ENCODE measurements around the gene WDR11. TPM values are rescaled to one million over a fixed set of nuclear protein-coding genes. Genes with fewer than 3 reads are reported as not detected.

The WDR11 gene
- total RNA-seq, 4 donors from 2014 or later, result 35.0 to 44.9 (median 35.7) TPM

GRCh38 chr10:120806081-120806480 lies 45.1 kb upstream of the WDR11 start:
- intact Hi-C loops (cut with DNase I), result no loop called here
- Histone ChIP-seq H3K36me3 (no peaks in the 10 kb centered on the region), H3K27me3 (no peaks in the 10 kb centered on the region), H3K9me3 (no peaks in the 10 kb centered on the region), H3K4me1 (no peaks in the 10 kb centered on the region), H3K27ac (replicated peaks in 1 of 4) (no peak overlapping the region), H3K4me3 (no peak overlapping the region)
- TF ChIP-seq CTCF (IDR thresholded peaks at IDR 0.05) (no peak), POLR2AphosphoS5 (IDR thresholded peaks at IDR 0.05) (no peak), EP300 (IDR thresholded peaks at IDR 0.05) (no peak), POLR2A (IDR thresholded peaks at IDR 0.05; ENCODE audit: low read depth) (no peak)
- DNase-seq (ENCODE audit: extremely low spot score), result no peak
- 89% methylated on average over 2 of the region's 2 CpGs for WGBS

DNA sequence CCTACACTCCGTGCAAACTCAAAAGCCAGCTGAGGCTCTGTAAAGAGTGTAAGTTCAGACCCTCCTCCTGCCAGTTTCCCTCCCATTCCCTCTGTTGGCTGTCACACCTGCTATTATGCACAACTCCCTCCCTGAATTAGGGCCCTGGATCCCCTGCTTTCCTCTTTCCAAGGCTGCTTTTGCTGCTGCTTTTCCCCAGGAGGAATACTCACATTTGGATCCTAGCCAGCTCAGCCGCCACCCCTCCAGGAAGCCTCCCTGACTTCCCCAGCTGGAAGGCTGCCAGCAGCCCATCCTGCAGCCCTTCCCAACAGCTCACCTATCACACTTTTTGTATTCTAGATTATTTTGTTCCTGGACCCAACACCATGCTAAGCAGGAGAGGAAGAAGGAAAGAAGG lies 40.9 kb upstream of the WDR11 start:
- H3K9me3 ChIP-seq, result no peaks in the 10 kb centered on the region
- intact Hi-C loops (cut with DNase I), result no loop called here
- WGBS, result 18% methylated on average over 2 of the region's 2 CpGs
- TF ChIP-seq CTCF (IDR thresholded peaks at IDR 0.05) (no peak), POLR2AphosphoS5 (IDR thresholded peaks at IDR 0.05) (no peak), POLR2A (IDR thresholded peaks at IDR 0.05; ENCODE audit: low read depth) (no peak), EP300 (IDR thresholded peaks at IDR 0.05) (no peak)
- H3K4me3 ChIP-seq, result no peak overlapping the region
- H3K4me1 ChIP-seq, result no peaks in the 10 kb centered on the region
- no peak overlapping the region for H3K27ac ChIP-seq (replicated peaks in 1 of 4)
- H3K36me3 ChIP-seq, result no peaks in the 10 kb centered on the region
- no peak for DNase-seq (ENCODE audit: extremely low spot score)
- H3K27me3 ChIP-seq, result no peaks in the 10 kb centered on the region

DNA sequence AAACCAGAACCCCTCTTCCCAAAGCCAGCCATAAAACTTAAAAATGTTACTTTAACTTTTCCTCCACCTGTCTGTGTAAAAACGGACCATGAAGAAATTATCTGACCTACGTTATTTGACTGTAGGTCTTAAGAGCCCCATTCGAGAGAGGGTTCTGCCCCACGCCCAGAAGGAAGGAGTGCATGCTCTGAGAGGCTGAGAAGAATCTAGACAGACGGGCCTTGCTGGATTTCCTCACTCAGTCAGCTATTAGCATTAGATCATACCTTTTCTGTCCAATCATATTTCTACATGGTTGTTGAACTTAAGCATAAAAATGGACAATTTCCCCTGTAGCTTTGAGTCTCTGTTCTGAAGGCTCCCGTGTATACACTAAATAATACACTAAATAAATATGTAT lies 38.1 kb upstream of the WDR11 start:
- Histone ChIP-seq H3K27me3 (no peaks in the 10 kb centered on the region), H3K4me3 (no peak overlapping the region), H3K4me1 (no peaks in the 10 kb centered on the region), H3K27ac (replicated peaks in 1 of 4) (no peak overlapping the region), H3K9me3 (no peaks in the 10 kb centered on the region), H3K36me3 (no peaks in the 10 kb centered on the region)
- intact Hi-C loops (cut with DNase I), result no loop called here
- DNase-seq (ENCODE audit: extremely low spot score), result no peak
- TF ChIP-seq POLR2A (IDR thresholded peaks at IDR 0.05; ENCODE audit: low read depth) (no peak), CTCF (IDR thresholded peaks at IDR 0.05) (no peak), EP300 (IDR thresholded peaks at IDR 0.05) (no peak), POLR2AphosphoS5 (IDR thresholded peaks at IDR 0.05) (no peak)
- 76% methylated on average over 6 of the region's 6 CpGs for WGBS

GRCh38 chr10:120818301-120818700 lies 32.9 kb upstream of the WDR11 start:
- 96% methylated on average over 4 of the region's 4 CpGs for WGBS

More at GRCh38 chr10:120818301-120818700, 32.9 kb upstream of the WDR11 start:
- H3K27me3 ChIP-seq, result peaks cover 0 to 8% (median 0%) of the 10 kb centered on the region in 4 donors
- H3K9me3 ChIP-seq, result no peaks in the 10 kb centered on the region
- H3K4me1 ChIP-seq, result no peaks in the 10 kb centered on the region
- TF ChIP-seq POLR2AphosphoS5 (IDR thresholded peaks at IDR 0.05), result no peak
- TF ChIP-seq CTCF (IDR thresholded peaks at IDR 0.05), result no peak
- TF ChIP-seq EP300 (IDR thresholded peaks at IDR 0.05), result no peak
- no peak for TF ChIP-seq POLR2A (IDR thresholded peaks at IDR 0.05; ENCODE audit: low read depth)
- intact Hi-C loops (cut with DNase I), result no loop called here
- H3K27ac ChIP-seq (replicated peaks in 1 of 4), result no peak overlapping the region
- H3K36me3 ChIP-seq, result no peaks in the 10 kb centered on the region
- no peak overlapping the region for H3K4me3 ChIP-seq
- no peak for DNase-seq (ENCODE audit: extremely low spot score)

Measured in esophagus muscularis mucosa (tissue), 4 donors.